Lower leg skin (tissue), 3 donors: ENCODE measurements around the gene C5orf63.

Source experiments
- POLR2A ChIP-seq, 2 donors: fragments of 450-650 bp; IDR thresholded peaks; one replicate each; pipeline ENCODE4 v1.6.1; 2016 to 2017; ENCODE audit warnings: antibody characterized with exemption in 2 of 2, mild to moderate bottlenecking in 1 of 2, moderate library complexity in 1 of 2
- TF ChIP-seq, protein P1 (sequence below), 3 donors: fragments of 450-650 bp; IDR thresholded peaks; one replicate each; pipeline ENCODE4 v1.5.1; 2016; ENCODE audit warnings: antibody characterized with exemption in 3 of 3, mild to moderate bottlenecking in 3 of 3, moderate library complexity in 2 of 3

DNA sequence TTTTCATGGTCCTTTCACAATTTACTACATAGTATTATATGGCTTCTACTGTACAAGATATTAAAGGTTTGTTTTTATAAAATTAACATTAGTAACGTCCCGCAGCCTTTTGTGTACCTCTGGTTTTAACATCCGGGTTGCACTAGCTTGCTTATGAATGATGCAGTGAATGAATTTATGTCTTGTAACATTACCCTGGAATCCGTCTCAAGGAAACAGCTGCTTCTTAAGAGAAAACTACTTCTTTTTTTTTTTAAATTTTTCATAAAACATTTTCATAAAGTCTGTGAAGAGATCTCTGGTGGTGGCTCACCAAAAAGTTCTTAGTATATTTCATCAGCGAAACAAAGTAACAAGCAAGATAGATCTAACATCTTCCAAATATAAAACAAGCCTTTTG lies 66.6 kb downstream of the C5orf63 start:
- TF ChIP-seq, protein P1, sequence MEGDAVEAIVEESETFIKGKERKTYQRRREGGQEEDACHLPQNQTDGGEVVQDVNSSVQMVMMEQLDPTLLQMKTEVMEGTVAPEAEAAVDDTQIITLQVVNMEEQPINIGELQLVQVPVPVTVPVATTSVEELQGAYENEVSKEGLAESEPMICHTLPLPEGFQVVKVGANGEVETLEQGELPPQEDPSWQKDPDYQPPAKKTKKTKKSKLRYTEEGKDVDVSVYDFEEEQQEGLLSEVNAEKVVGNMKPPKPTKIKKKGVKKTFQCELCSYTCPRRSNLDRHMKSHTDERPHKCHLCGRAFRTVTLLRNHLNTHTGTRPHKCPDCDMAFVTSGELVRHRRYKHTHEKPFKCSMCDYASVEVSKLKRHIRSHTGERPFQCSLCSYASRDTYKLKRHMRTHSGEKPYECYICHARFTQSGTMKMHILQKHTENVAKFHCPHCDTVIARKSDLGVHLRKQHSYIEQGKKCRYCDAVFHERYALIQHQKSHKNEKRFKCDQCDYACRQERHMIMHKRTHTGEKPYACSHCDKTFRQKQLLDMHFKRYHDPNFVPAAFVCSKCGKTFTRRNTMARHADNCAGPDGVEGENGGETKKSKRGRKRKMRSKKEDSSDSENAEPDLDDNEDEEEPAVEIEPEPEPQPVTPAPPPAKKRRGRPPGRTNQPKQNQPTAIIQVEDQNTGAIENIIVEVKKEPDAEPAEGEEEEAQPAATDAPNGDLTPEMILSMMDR (IDR thresholded peaks at IDR 0.05) = no peak
- no peak for TF ChIP-seq POLR2A (IDR thresholded peaks at IDR 0.05)
